ENCODE data around the gene TSPEAR.

The TSPEAR gene
- 0 reads per million in 2 donors for total RNA-seq

DNA sequence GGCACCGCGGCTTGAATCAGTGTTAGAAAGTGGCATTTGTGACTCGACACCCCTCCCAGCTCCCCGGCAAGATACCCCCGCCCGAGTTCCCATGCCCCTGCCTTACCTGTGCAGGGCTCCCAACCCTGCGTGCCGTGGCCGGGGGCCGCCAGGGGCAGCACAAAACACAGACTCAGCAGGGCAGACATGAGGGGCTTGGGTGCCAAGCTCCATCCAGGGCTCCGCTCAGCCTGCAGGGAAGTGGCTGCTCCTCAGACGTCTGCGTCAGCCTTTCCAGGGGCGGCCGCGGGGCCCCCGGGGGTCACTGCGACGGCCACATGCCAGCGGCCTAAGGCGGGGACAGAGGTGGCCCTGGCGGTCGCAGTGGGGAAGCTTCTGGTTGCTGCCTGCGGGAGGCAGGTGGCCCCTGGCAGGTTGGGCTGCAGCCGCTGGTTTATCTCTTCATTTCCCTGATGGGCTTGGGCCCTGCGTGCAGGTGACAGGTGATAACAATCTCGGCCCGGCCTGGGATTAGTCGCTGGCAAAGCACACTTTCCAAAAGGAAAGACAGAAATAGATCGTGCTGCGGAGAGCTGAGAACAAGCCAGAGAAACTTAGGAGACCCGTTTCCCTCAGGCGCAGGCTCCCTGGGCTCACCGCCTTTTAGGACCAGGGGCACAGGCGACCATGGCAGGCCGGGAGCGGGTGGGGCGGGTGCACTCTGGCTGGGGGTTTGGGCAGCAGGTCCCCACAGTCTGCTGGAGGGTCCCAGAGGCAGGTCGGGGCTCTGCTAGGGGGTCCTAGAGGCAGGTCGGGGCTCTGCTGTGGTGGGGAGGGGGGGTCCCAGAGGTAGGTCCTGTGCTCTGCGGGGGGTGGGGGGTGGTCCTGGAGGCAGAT lies at the start of gene TSPEAR:
TSPEAR (minus strand) TSS at position 246 of the 876 bp plus-strand sequence; CDS start at position 188, 58 bp downstream.
- no peak for DNase-seq

DNA sequence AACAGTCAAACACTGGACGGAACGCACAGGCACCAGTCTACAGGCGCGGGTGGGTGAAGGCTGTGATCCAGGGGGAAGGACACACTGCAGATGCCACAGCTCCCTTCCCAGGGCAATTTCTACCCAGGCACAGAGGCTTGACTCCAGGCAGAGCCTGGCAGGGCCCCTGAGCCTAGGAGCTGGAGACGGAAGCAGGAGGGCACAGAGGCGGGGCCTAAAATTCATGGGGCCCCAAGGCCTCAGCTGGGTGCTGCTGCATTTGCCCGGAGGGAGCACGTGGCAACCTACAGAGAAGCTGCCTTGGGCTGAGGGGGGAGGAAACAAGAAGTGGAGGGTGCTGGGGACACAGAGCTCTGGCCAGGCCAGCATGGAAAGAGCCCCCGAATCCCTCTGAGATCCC lies 49.0 kb upstream of the TSPEAR start:
- no peak for DNase-seq

GRCh38 chr21:44759628-44760285 lies 48.4 kb upstream of the TSPEAR start:
- DNase-seq, result no peak

GRCh38 chr21:44758781-44759627 lies 47.6 kb upstream of the TSPEAR start:
- no peak for DNase-seq

- no peak for DNase-seq
Measured at GRCh38 chr21:44758141-44758561, 46.8 kb upstream of the TSPEAR start.

DNA sequence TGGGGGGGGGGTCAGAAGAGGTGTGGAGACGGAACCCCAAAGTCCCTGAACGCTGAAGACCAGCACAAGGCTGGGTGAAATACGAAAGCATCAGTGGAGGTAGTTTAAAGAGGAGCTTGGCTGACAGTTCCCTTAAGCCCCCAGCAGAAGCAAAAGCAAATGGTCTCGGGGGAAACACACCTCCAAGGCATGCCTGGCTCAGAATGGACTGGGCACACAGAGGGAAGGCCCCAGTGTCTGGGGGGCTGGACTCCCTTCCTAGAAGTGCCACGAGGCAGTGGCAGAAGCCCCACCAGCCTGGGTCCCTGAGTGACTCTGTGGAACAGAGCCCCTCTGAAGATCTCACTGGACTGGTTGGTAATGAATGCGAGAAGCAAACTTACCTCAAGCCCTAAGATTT lies 46.4 kb upstream of the TSPEAR start:
- DNase-seq, result no peak

DNA sequence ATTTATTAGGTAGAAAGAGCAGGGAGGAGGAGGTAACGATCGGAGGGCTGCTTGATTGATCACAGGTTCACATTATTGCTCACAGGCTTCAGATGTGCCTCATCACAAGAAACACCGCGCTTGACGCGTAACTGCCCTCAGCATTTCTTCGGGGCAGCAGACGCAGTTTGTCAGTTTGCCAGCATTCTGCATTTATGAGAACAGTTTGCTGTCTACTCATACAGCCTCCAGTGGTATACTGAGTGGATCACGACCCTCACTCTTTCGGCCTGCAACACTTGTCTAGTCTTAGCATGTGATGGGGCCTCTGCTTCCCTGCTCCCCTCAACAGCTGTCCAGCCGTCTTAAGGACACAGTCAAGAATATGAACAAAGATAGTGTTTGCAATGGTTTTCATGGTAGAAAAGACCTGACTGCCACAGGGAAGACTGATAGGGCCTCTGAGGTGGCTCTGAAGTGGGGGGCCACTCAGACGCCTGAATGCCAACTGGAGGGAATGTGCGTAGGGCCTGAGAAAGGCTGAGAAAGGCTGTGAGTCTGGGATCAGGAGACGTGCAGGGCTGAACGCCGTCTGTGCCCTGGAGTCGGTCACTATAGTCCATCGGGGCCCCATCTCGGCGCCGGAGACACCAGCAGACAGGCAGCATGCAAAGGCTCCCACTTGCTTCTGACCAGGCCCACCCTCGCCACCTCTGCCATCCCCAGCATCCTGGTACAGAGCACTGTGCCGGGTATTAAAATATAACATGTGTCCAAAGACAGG lies 45.2 kb upstream of the TSPEAR start:
- no peak for DNase-seq

GRCh38 chr21:44755227-44755626 lies 43.9 kb upstream of the TSPEAR start:
- DNase-seq, result no peak

- no peak for DNase-seq
Measured at GRCh38 chr21:44753357-44753756, 42.0 kb upstream of the TSPEAR start.

DNA sequence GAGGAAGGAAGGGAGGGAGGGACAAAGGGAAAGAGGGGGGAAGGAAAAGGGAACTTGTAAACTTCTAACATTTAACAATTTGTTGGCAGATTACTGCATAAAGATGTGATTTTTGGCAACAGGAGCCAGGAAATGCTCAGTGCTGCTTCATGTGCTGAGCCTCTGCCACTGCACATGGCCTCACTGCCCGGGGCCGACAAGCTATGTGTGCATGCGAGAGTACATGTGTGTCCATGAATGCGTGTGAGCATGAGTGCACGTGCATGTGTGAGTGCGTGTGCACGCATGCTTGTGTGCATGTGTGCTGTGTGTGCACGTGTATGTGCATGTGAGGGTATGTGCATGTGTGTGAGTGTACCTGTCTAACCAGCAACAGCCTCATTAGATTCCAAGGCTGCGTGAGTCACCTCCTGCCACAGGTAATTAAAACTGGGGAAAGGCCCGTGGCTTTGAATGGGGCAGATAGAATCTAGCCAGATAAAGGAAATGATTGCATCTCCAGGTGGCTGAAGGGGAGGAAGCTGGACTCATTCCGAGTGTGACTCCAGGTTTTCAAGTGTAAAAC lies 41.4 kb upstream of the TSPEAR start:
- DNase-seq, result no peak

- DNase-seq, result no peak
Measured at GRCh38 chr21:44751799-44752636, 40.6 kb upstream of the TSPEAR start.

GRCh38 chr21:44751186-44751798 lies 39.9 kb upstream of the TSPEAR start:
- no peak for DNase-seq

DNA sequence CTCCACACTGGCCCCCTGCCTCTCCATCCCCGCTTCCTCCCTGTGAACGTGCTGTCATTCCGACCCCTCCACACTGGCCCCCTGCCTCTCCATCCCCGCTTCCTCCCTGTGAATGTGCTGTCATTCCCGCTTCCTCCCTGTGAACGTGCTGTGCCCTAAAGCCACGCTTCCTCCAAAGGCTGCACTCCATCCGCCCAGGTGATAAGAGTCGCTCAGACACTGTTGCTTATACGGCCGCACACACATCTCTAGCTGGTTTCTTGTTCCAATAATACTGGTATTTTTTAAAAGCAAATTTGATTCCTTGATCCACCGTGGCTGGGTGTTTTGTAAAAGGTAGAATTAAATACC lies 39.3 kb upstream of the TSPEAR start:
- no peak for DNase-seq

- DNase-seq, result no peak
Measured at GRCh38 chr21:44749759-44750674, 38.6 kb upstream of the TSPEAR start.

DNA sequence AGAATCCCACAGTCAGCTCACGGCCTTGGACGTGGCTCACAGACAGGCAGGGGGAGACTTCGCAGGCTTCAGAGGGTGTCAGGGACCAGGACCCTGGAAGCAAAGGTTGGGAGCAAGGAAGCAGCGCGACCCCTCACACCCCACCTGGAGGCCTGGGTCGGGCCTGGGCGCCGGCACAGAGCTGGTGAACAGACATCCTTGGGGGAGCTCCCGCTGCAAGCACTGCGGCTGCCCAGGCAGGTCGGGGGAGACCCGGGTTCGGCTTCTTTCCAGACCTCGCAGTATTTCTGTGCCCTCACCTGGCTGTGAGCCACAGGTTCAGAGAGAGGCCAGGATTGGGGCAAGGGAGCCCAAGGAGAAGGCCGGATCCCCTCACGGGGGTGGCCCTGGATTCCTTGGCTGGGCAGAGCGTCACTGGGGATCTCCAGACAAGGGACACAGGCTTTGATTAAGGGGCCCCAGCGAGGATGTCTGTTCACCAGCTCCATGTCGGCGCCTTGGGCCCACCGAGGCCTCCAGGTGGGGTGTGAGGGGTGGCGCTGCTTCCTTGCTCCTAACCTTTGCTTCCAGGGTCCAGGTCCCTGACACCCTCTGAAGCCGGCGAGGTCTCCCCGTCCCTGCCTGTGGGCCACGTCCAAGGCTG lies 37.9 kb upstream of the TSPEAR start:
- no peak for DNase-seq

- no peak for DNase-seq
Measured at GRCh38 chr21:44748621-44749020, 37.2 kb upstream of the TSPEAR start.

DNA sequence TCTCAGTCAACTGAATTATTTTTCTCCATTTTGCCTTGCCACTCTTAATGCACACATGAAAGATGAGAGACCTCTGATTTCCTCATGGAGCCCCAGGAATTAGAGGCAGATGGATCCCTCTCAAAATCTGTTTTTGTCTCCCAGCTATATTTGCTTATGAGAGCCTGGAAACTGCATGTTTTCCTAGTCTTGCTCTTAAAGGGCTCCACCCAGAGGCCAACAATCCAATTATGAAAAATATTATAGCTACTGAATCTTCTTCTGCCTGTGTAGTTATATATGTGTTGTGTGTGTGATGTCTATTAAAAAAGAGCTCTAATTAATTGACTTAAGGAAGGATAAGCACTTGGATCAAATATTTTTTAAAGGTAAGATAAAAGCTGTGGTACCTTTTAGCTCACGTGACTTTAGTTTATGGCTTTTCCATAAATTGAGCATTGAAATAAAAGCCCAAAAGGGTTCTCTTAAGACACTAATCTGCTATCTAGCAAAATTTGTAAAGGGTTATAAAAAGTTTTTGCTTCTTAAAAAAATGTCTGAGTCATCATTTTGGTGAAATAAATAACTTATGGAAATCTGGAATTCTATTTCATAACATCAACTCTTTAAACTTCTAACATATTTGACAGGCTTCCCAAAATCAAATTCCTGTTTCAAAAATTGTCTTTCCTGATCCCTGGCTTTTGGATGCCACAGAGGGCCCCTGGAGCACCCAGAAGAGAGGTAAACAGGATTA lies 31.2 kb upstream of the TSPEAR start:
- peak in 1 of 5 experiments; percentile 20 for DNase-seq

DNA sequence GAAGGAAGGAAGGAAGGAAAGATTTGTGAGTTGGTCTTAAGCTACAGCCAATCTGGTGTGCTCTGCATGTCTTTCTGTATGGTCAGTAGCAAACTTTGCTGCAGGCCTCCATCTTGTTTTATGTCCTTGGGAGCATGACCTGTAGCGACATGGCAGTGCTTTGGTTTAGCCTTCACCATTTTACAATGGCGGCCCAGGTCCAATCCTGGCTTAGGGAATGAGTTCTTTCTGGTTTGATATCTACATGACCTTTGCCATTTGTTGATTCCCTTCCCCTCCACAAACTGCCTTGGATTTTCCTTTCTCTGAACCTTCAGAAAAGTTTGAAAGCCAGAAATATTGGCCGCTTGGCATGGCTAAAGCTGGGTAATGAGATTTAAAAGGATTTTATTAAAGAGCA lies 30.5 kb upstream of the TSPEAR start:
- DNase-seq, result no peak

Measured in T-helper 2 cell (primary cell).